H1 (cell line): ENCODE data around the gene TFR2. TPM values are rescaled to one million over a fixed set of nuclear protein-coding genes. Genes with fewer than 3 reads are reported as not detected.
"Not testable (repeated sequence)": the region's sequence is repeated elsewhere in the genome, so short reads cannot be mapped to it uniquely, and the experiment has no call there.

Experiments
- CTCF ChIA-PET: fragments of 300-600 bp; sonication (Branson Sonifier 250); formaldehyde crosslinking; loops from one replicate; lab custom pipeline; 2021; ENCODE audit not compliant: partially characterized antibody; lab: Charles Lee
- POLR2A ChIA-PET: fragments of 300-600 bp; sonication (Branson Sonifier 250); formaldehyde crosslinking; loops from one replicate; lab custom pipeline; 2021; ENCODE audit warnings: inconsistent platforms; ENCODE audit not compliant: partially characterized antibody; lab: Charles Lee
- DNase-seq, 2 experiments: peaks; one replicate each; pipeline versions ENCODE4 v3.0.0 to v3.0.0-alpha.2; 2010 to 2022; ENCODE audit warnings: low spot score in 2 of 2, low read depth in 1 of 2, mixed read lengths in 1 of 2
- FAIRE-seq: peaks from 2 replicates; lab custom pipeline; 2011; peaks lifted over from hg19 to GRCh38; lab: Jason Lieb, UNC
- H2AFZ ChIP-seq: 2 replicates; pipeline ENCODE4 v1.8.1; 2012; ENCODE audit warnings: low read length, inconsistent platforms
- H2AK5ac ChIP-seq: 2 replicates; pipeline ENCODE4 v1.6.1; 2013; ENCODE audit warnings: low read depth, low read length
- H2BK120ac ChIP-seq: replicated peaks from 2 replicates; pipeline ENCODE3; 2013; ENCODE audit warnings: low read depth, low read length, inconsistent platforms
- H2BK12ac ChIP-seq: 2 replicates; pipeline ENCODE4 v1.6.1; 2013; ENCODE audit warnings: low read depth, low read length
- H2BK15ac ChIP-seq: 2 replicates; pipeline ENCODE4 v1.6.1; 2013; ENCODE audit warnings: low read length
- H2BK20ac ChIP-seq: 2 replicates; pipeline ENCODE4 v1.6.1; 2013; ENCODE audit warnings: low read length
- H2BK5ac ChIP-seq: 2 replicates; pipeline ENCODE4 v1.6.1; 2013; ENCODE audit warnings: low read depth, low read length
- H3K14ac ChIP-seq: 2 replicates; pipeline ENCODE4 v1.6.1; 2013; ENCODE audit warnings: inconsistent platforms; ENCODE audit not compliant: insufficient read length
- H3K18ac ChIP-seq: 2 replicates; pipeline ENCODE4 v1.6.1; 2013; ENCODE audit warnings: low read length; ENCODE audit errors: extremely low read depth
- H3K23ac ChIP-seq: 2 replicates; pipeline ENCODE4 v1.6.1; 2013; ENCODE audit warnings: inconsistent platforms; ENCODE audit not compliant: insufficient read length
- H3K23me2 ChIP-seq: 2 replicates; pipeline ENCODE4 v1.6.1; 2013; ENCODE audit warnings: low read depth, low read length
- H3K27ac ChIP-seq: 2 replicates; pipeline ENCODE4 v1.6.1; 2011; ENCODE audit warnings: low read depth, low read length, inconsistent platforms
- H3K27me3 ChIP-seq, 4 experiments: replicated peaks in 1 of 4; 1 replicate in 1 of 4; 2 replicates in 3 of 4; pipeline versions ENCODE4 v1.6.1 to v1.8.1; 2011 to 2013; ENCODE audit warnings: low read length in 3 of 4, mild to moderate bottlenecking in 3 of 4, inconsistent platforms in 2 of 4, mixed read lengths in 2 of 4, moderate library complexity in 1 of 4; ENCODE audit not compliant: control insufficient read depth in 3 of 4, insufficient read depth in 3 of 4; ENCODE audit errors: extremely low read depth in 1 of 4
- H3K36me3 ChIP-seq, 4 experiments: 2 replicates each; pipeline versions ENCODE4 v1.6.1 to v1.8.1; 2011 to 2013; ENCODE audit warnings: mild to moderate bottlenecking in 4 of 4, low read length in 3 of 4, moderate library complexity in 2 of 4, control low read depth in 1 of 4, inconsistent platforms in 1 of 4; ENCODE audit not compliant: insufficient read depth in 4 of 4, control insufficient read depth in 2 of 4
- H3K4ac ChIP-seq: replicated peaks from 2 replicates; pipeline ENCODE3; 2013; ENCODE audit warnings: low read length, low read depth, mixed read lengths, inconsistent platforms; ENCODE audit not compliant: insufficient read length
- H3K4me1 ChIP-seq, 4 experiments: replicated peaks in 1 of 4; 1 replicate in 1 of 4; 2 replicates in 3 of 4; pipeline versions ENCODE4 v1.6.1 to v1.8.1; 2011 to 2013; ENCODE audit warnings: low read length in 3 of 4, inconsistent platforms in 2 of 4, mixed read lengths in 1 of 4; ENCODE audit not compliant: insufficient read depth in 4 of 4, control insufficient read depth in 3 of 4
- H3K4me2 ChIP-seq, 2 experiments: 2 replicates each; pipeline versions ENCODE4 v1.6.1 to v1.8.1; 2011 to 2013; ENCODE audit warnings: low read depth in 2 of 2, low read length in 2 of 2, control low read depth in 1 of 2, inconsistent platforms in 1 of 2, mild to moderate bottlenecking in 1 of 2; ENCODE audit not compliant: insufficient read depth in 1 of 2
- H3K4me3 ChIP-seq, 4 experiments: fragments of 200-600, 300-600 bp in 1 of 4; sonication (generic), shearing (Covaris generic), sonication (Bioruptor Twin) in 1 of 4; 2 replicates each; pipeline versions ENCODE4 v1.5.1 to v1.8.1; 2011 to 2016; ENCODE audit warnings: low read length in 4 of 4, low read depth in 3 of 4, control low read depth in 2 of 4, inconsistent platforms in 2 of 4, mild to moderate bottlenecking in 2 of 4, mixed read lengths in 1 of 4, moderate library complexity in 1 of 4; ENCODE audit not compliant: insufficient read depth in 2 of 4; ENCODE audit errors: extremely low read depth in 1 of 4
- H3K56ac ChIP-seq: replicated peaks from 2 replicates; pipeline ENCODE3; 2013; ENCODE audit warnings: low read depth, mild to moderate bottlenecking, mixed read lengths, low read length, inconsistent platforms; ENCODE audit not compliant: insufficient read length
- H3K79me1 ChIP-seq: 2 replicates; pipeline ENCODE4 v1.6.1; 2013; ENCODE audit warnings: low read depth, low read length, control low read depth
- H3K79me2 ChIP-seq, 2 experiments: 2 replicates each; pipeline versions ENCODE4 v1.6.1 to v1.8.1; 2012 to 2013; ENCODE audit warnings: low read length in 2 of 2, mild to moderate bottlenecking in 2 of 2, inconsistent platforms in 1 of 2; ENCODE audit not compliant: insufficient read depth in 2 of 2, control insufficient read depth in 1 of 2
- H3K9ac ChIP-seq, 4 experiments: replicated peaks in 1 of 4; 1 replicate in 1 of 4; 2 replicates in 3 of 4; pipeline versions ENCODE4 v1.6.1 to v1.8.1; 2011 to 2013; ENCODE audit warnings: low read depth in 3 of 4, low read length in 3 of 4, control low read depth in 2 of 4, mild to moderate bottlenecking in 2 of 4, moderate library complexity in 2 of 4, inconsistent platforms in 1 of 4; ENCODE audit errors: extremely low read depth in 1 of 4
- H3K9me3 ChIP-seq, 2 experiments: 2 replicates each; pipeline versions ENCODE4 v1.6.1 to v1.8.1; 2012 to 2013; ENCODE audit warnings: mild to moderate bottlenecking in 2 of 2, moderate library complexity in 2 of 2, control low read depth in 1 of 2, inconsistent platforms in 1 of 2, low read depth in 1 of 2, low read length in 1 of 2, mixed read lengths in 1 of 2; ENCODE audit not compliant: insufficient read depth in 2 of 2
- H4K20me1 ChIP-seq, 2 experiments: replicated peaks in 1 of 2; 2 replicates each; pipeline versions ENCODE3 to v1.8.1; 2011 to 2013; ENCODE audit warnings: inconsistent platforms in 2 of 2, low read length in 2 of 2, mild to moderate bottlenecking in 1 of 2; ENCODE audit not compliant: insufficient read depth in 2 of 2, control insufficient read depth in 1 of 2
- H4K5ac ChIP-seq: 2 replicates; pipeline ENCODE4 v1.6.1; 2013; ENCODE audit warnings: low read length, low read depth, mixed read lengths, inconsistent platforms; ENCODE audit not compliant: insufficient read length
- H4K8ac ChIP-seq: 2 replicates; pipeline ENCODE4 v1.8.0; 2013; ENCODE audit warnings: mild to moderate bottlenecking, moderate library complexity, low read length, inconsistent platforms; ENCODE audit not compliant: insufficient read depth; ENCODE audit errors: extremely low read depth
- H4K91ac ChIP-seq: replicated peaks from 2 replicates; pipeline ENCODE3; 2013; ENCODE audit warnings: low read length, mixed read lengths, inconsistent platforms; ENCODE audit not compliant: insufficient read length
- WGBS, 2 experiments: shearing (Covaris generic) in 1 of 2; methylation state at CpG; one replicate each; pipeline versions ENCODE4 v1.1.6 to v1.1.7; 2013 to 2015; ENCODE audit warnings: low lambda C conversion rate in 2 of 2, mixed read lengths in 2 of 2, inconsistent platforms in 1 of 2, low coverage in 1 of 2, missing lambda C conversion rate in 1 of 2; ENCODE audit not compliant: insufficient replicate concordance in 2 of 2, insufficient coverage in 1 of 2, insufficient read length in 1 of 2; ENCODE audit errors: extremely low coverage in 1 of 2, missing lambda C conversion rate in 1 of 2; 5-methylcytosine and 5-hydroxymethylcytosine counted together
- polyA plus RNA-seq, 7 experiments: library from polyadenylated mRNA; depleted of rRNA in 3 of 7; stranded (reverse) in 5 of 7; unstranded in 2 of 7; fragments of >200 nt in 5 of 7; fragments of 200-250 nt in 2 of 7; gene quantifications; 1 replicate in 5 of 7; 2 replicates in 1 of 7; 4 replicates in 1 of 7; pipeline versions ENCODE4 v1.2.1 to v1.2.3, GENCODE V29; 2011 to 2013; ENCODE audit warnings: missing spikeins in 2 of 7, mixed read lengths in 2 of 7
- total RNA-seq: library from RNA; stranded (reverse); fragmentation: NEBNext Ultra II Directional; extraction: Animal tissue kit (Norgen Biotek cat#: 25700); gene quantifications from 2 replicates; pipeline ENCODE4 v1.2.1, GENCODE V29; 2021

Gene TFR2
- total and polyA plus RNA-seq, 2 of the 8 experiments (the other 6 are each of a cell fraction or from before 2014, with no cell fraction given): 4.6 to 5.7 TPM

GRCh38 chr7:100669106-100669505, 27.8 kb upstream of the TFR2 start:
- DNase-seq, H3K4me1 ChIP-seq, H4K8ac ChIP-seq, H4K91ac ChIP-seq, H2AK5ac ChIP-seq, H3K4ac ChIP-seq, H3K14ac ChIP-seq, H4K20me1 ChIP-seq, H3K23ac ChIP-seq, H3K56ac ChIP-seq, H3K9me3 ChIP-seq, H3K4me3 ChIP-seq, H3K27me3 ChIP-seq, H3K79me2 ChIP-seq, H2BK120ac ChIP-seq, FAIRE-seq, H3K36me3 ChIP-seq, H3K27ac ChIP-seq, H2BK20ac ChIP-seq, H3K4me2 ChIP-seq, H3K18ac ChIP-seq, H3K79me1 ChIP-seq, H2AFZ ChIP-seq, H3K9ac ChIP-seq, POLR2A ChIA-PET, H2BK12ac ChIP-seq, H3K23me2 ChIP-seq, H4K5ac ChIP-seq, H2BK5ac ChIP-seq, H2BK15ac ChIP-seq: not testable (repeated sequence)
- CTCF ChIA-PET: interaction anchor here (0.6 to 6.2 kb wide), 8 partner anchors 10 to 54 kb away, joined by 3 to 28 read pairs (median 3); no protein-coding TSS in a partner anchor
- 95% methylated on average over 12 of the region's 12 CpGs; no CpG with 5 or more reads in 1 of the 2 experiments for WGBS, 2 experiments
